ENCODE data around the gene GPR180.

The GPR180 gene

GRCh38 chr13:94569615-94570014, 32.0 kb upstream of the GPR180 start:
- H3K36me3 ChIP-seq (replicated peaks; ENCODE audit: low read depth, low read length), result peaks cover 60% of the 10 kb centered on the region
- H3K4me1 ChIP-seq (ENCODE audit: low read length), result no peaks in the 10 kb centered on the region
- H2AFZ ChIP-seq (ENCODE audit: low read depth, low read length), result no peak overlapping the region
- H3K79me2 ChIP-seq (ENCODE audit: low read length), result no peaks in the 10 kb centered on the region
- no peak overlapping the region for H3K4me2 ChIP-seq (ENCODE audit: low read length)
- no peaks in the 10 kb centered on the region for H4K20me1 ChIP-seq (ENCODE audit: insufficient read depth, low read length)
- no peak for TF ChIP-seq CTCF (IDR thresholded peaks at IDR 0.05; ENCODE audit: low read depth, low read length)
- no peak for TF ChIP-seq EZH2phosphoT487 (IDR thresholded peaks at IDR 0.05; ENCODE audit: low read depth)
- H3K27ac ChIP-seq (ENCODE audit: low read length), result no peak overlapping the region
- H3K4me3 ChIP-seq (ENCODE audit: low read length), result no peak overlapping the region
- H3K9ac ChIP-seq (ENCODE audit: low read length), result no peak overlapping the region
- H3K9me3 ChIP-seq (ENCODE audit: insufficient read depth, low read length), result no peaks in the 10 kb centered on the region
- no peaks in the 10 kb centered on the region for H3K27me3 ChIP-seq (ENCODE audit: low read depth, low read length)

GRCh38 chr13:94579063-94579462, 22.6 kb upstream of the GPR180 start:
- Histone ChIP-seq H4K20me1 (ENCODE audit: insufficient read depth, low read length) (0 out of 2 replicates have a peak, but pooled peaks cover 2% of the 10 kb centered on the region), H3K4me1 (ENCODE audit: low read length) (no peaks in the 10 kb centered on the region), H3K79me2 (ENCODE audit: low read length) (peaks cover 3% of the 10 kb centered on the region), H2AFZ (ENCODE audit: low read depth, low read length) (no peak overlapping the region), H3K9ac (ENCODE audit: low read length) (no peak overlapping the region), H3K36me3 (replicated peaks; ENCODE audit: low read depth, low read length) (peaks cover 76% of the 10 kb centered on the region), H3K9me3 (ENCODE audit: insufficient read depth, low read length) (no peaks in the 10 kb centered on the region), H3K4me3 (ENCODE audit: low read length) (no peak overlapping the region), H3K27me3 (ENCODE audit: low read depth, low read length) (no peaks in the 10 kb centered on the region), H3K27ac (ENCODE audit: low read length) (no peak overlapping the region), H3K4me2 (ENCODE audit: low read length) (no peak overlapping the region)
- TF ChIP-seq CTCF (IDR thresholded peaks at IDR 0.05; ENCODE audit: low read depth, low read length), result no peak
- no peak for TF ChIP-seq EZH2phosphoT487 (IDR thresholded peaks at IDR 0.05; ENCODE audit: low read depth)

- Histone ChIP-seq H3K4me3 (ENCODE audit: low read length) (no peak overlapping the region), H3K4me2 (ENCODE audit: low read length) (no peak overlapping the region), H3K36me3 (replicated peaks; ENCODE audit: low read depth, low read length) (peaks cover 57% of the 10 kb centered on the region), H3K27ac (ENCODE audit: low read length) (no peak overlapping the region), H3K4me1 (ENCODE audit: low read length) (no peaks in the 10 kb centered on the region), H3K9ac (ENCODE audit: low read length) (no peak overlapping the region), H3K27me3 (ENCODE audit: low read depth, low read length) (no peaks in the 10 kb centered on the region), H2AFZ (ENCODE audit: low read depth, low read length) (no peak overlapping the region), H3K79me2 (ENCODE audit: low read length) (peaks cover 31% of the 10 kb centered on the region), H4K20me1 (ENCODE audit: insufficient read depth, low read length) (0 out of 2 replicates have a peak, but pooled peaks cover 6% of the 10 kb centered on the region), H3K9me3 (ENCODE audit: insufficient read depth, low read length) (no peaks in the 10 kb centered on the region)
- TF ChIP-seq EZH2phosphoT487 (IDR thresholded peaks at IDR 0.05; ENCODE audit: low read depth), result no peak
- TF ChIP-seq CTCF (IDR thresholded peaks at IDR 0.05; ENCODE audit: low read depth, low read length), result no peak
These were observed 17.7 kb upstream of the GPR180 start for GRCh38 chr13:94583926-94584325.

- no peaks in the 10 kb centered on the region for H3K9me3 ChIP-seq (ENCODE audit: insufficient read depth, low read length)
- H4K20me1 ChIP-seq (ENCODE audit: insufficient read depth, low read length), result 0 out of 2 replicates have a peak, but pooled peaks cover 6% of the 10 kb centered on the region
- peaks cover 37% of the 10 kb centered on the region for H3K79me2 ChIP-seq (ENCODE audit: low read length)
- no peak for TF ChIP-seq CTCF (IDR thresholded peaks at IDR 0.05; ENCODE audit: low read depth, low read length)
- no peak for TF ChIP-seq EZH2phosphoT487 (IDR thresholded peaks at IDR 0.05; ENCODE audit: low read depth)
- H3K27ac ChIP-seq (ENCODE audit: low read length), result no peak overlapping the region
- no peak overlapping the region for H2AFZ ChIP-seq (ENCODE audit: low read depth, low read length)
- no peaks in the 10 kb centered on the region for H3K27me3 ChIP-seq (ENCODE audit: low read depth, low read length)
- H3K9ac ChIP-seq (ENCODE audit: low read length), result no peak overlapping the region
- peaks cover 46% of the 10 kb centered on the region for H3K36me3 ChIP-seq (replicated peaks; ENCODE audit: low read depth, low read length)
- no peaks in the 10 kb centered on the region for H3K4me1 ChIP-seq (ENCODE audit: low read length)
- H3K4me2 ChIP-seq (ENCODE audit: low read length), result no peak overlapping the region
- H3K4me3 ChIP-seq (ENCODE audit: low read length), result no peak overlapping the region
These were observed 16.0 kb upstream of the GPR180 start for GRCh38 chr13:94585543-94586101.

Measured in OCI-LY3 (cell line).